NOMO-1 (cell line): ENCODE measurements around the gene ACADVL.

Experiments
- DNase-seq, 2 experiments: peaks; one replicate each; lab custom pipeline; 2025; ENCODE audit not compliant: unreplicated experiment in 2 of 2; lab: John Stamatoyannopoulos, UW

ACADVL gene

GRCh38 chr17:7216242-7217112 lies 3.3 kb upstream of the ACADVL start:
- DNase-seq = no peak

GRCh38 chr17:7217113-7217987 lies 2.4 kb upstream of the ACADVL start:
- peak; percentile 56 for DNase-seq

GRCh38 chr17:7218166-7218565 lies 1.6 kb upstream of the ACADVL start:
- DNase-seq = no peak

DNA sequence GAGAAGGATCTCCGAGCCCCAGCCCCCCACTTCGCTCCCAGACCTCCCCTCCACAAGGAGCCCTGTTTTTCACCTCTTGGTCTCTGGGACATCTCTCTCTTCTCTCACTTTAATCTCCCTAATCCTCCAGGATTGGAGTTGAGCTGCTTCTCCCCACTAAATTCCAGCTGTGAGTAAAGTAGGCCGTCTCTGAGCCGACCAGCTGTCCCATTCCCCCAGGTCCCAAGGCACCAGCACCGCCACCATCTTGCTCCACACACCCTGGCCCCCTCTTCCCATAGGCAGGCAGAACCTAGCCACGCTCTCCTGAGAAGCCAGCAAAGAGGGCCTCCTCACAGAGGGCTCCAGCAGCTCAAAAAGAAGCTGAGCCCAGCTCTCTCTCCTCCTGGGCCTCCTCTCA lies 980 bp upstream of the ACADVL start:
- no peak for DNase-seq

DNA sequence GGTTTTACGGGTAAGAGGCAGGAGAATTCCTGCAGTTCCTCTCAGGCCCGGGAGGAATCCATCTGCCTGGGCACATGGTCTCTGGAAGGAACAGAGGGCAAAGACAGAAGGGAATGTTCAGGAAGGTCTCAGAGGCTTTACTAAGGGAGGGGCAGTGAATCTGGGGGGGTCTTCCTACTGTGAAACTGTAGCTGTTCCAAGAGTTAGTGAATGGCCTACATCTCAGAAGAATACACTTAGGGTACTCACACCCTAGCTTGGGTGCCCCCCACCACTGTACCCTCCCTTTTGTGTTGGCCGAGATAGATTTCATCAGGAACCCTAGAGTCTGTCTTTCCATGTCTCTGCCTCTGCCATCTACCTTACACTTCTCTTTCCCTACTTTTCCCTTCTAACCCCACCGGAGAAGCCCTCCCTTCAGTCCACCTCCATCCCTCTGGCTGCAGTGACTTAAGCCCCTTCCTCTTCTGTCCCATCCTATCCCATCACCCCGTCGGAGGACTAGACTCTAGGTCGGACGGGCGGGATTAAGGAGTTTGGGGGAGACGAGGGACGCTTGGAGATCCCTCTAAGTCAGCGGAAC lies 418 bp upstream of the ACADVL start:
- DNase-seq = no peak

- peak; percentile 53 to 71 for DNase-seq
Measured at GRCh38 chr17:7220593-7221277, 997 bp downstream of the ACADVL start.

GRCh38 chr17:7221278-7222092 lies 1.7 kb downstream of the ACADVL start:
- DNase-seq = no peak

DNA sequence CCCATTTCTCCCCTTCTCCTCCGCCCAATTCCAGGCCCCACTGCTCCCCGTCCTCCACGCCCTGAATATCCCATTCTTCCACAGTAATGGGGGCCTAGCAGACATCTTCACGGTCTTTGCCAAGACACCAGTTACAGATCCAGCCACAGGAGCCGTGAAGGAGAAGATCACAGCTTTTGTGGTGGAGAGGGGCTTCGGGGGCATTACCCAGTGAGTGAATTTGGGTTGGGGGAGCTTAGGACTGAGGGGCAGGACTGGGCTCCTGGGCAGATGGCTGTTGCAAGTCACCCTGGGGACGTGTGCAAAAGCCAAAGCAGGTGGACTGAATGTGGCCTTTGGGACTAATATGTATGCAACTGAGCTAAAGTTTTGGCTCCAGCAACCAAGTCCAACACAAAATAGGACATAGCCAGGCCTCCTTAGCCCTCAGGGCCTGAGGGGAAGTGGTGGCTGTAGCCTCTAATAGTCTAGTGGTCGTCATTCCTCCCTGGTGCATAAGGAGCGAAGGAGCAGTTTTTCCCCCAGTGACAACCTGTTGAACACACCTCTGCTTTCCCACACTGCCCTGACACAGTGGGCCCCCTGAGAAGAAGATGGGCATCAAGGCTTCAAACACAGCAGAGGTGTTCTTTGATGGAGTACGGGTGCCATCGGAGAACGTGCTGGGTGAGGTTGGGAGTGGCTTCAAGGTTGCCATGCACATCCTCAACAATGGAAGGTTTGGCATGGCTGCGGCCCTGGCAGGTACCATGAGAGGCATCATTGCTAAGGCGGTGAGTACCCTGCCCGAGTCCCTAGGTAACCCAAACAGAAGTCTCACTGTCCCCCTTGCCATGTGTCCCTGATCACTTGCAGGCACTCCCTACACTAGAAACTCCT lies 2.6 kb downstream of the ACADVL start:
- no peak for DNase-seq

GRCh38 chr17:7222972-7223292 lies 3.2 kb downstream of the ACADVL start:
- DNase-seq = no peak

GRCh38 chr17:7223375-7223774 lies 3.6 kb downstream of the ACADVL start:
- DNase-seq = no peak

DNA sequence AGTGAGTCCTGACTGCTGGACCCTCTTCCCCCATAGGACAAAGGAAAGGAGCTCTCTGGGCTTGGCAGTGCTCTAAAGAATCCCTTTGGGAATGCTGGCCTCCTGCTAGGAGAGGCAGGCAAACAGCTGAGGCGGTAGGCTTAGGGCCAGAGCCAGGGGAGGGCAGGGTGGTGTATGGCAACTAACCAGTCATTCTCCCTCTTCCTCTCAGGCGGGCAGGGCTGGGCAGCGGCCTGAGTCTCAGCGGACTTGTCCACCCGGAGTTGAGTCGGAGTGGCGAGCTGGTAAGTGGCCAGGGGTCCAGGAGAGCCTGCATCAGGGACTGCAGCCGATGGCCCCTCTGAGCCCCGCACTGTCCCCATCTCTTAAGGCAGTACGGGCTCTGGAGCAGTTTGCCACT lies 4.4 kb downstream of the ACADVL start:
- DNase-seq = no peak

DNA sequence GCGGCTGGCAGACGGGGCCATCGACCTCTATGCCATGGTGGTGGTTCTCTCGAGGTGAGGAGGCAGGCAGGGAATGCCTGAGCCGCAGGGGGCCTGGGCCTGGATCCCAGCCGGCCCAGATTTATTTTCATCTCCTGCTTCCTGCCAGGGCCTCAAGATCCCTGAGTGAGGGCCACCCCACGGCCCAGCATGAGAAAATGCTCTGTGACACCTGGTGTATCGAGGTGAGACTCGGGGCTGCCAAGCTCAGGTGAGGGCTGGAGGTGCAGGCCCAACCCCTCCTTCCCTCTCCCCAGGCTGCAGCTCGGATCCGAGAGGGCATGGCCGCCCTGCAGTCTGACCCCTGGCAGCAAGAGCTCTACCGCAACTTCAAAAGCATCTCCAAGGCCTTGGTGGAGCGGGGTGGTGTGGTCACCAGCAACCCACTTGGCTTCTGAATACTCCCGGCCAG lies 4.9 kb downstream of the ACADVL start:
- no peak for DNase-seq

GRCh38 chr17:7225711-7226331 lies 6.1 kb downstream of the ACADVL start:
- no peak for DNase-seq

DNA sequence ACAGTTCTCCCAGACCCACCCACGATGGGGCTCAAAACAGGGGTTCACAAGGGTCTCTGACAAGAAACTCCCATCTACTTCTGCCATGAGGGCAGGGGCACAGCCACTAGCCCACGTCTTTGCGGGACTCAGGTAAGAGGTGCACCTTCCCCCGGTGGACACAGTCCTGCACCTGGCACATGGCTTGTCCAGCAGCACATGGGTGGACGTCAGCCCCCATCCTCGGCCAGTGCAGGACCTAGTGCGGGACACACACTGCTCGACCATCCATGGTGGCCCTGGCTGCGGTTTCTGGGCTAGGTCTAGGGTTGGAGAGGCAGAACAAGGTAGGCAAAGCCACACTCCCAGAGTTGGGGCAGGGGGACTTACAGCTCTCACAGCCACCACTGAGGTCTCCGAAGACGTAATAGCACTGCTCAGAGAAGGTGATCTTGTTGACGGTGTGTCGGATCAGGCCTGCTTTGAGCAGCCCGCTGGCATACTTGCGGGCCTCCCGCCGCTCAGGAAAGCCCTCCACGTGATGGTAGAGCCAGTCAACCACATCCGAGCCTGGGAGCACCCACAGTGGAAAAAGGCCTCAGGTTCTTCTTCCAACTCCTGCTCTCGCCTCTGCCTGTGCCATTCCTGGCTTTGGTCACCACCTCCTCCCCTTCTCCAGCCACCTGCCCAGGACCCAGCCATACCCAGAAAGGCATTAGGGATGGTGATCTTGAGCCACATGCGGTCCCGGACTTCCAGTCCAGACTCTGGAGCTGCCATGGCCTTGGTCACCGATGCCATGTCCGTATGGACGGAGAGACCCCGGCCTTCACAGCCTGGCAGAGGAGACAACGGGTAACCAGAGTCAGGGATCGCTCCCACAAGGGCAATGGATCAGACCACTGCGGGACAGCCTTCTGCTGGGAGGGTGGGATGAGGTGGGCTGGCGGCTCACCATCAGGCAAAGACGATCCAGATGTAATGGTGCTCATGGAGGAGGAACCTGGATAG lies 7.3 kb downstream of the ACADVL start:
- DNase-seq = no peak

GRCh38 chr17:7228920-7229319 lies 9.2 kb downstream of the ACADVL start:
- DNase-seq = no peak

- DNase-seq = no peak
Measured at GRCh38 chr17:7229504-7229903, 9.8 kb downstream of the ACADVL start.

- DNase-seq = no peak
Measured at GRCh38 chr17:7232114-7232513, 12.4 kb downstream of the ACADVL start.

DNA sequence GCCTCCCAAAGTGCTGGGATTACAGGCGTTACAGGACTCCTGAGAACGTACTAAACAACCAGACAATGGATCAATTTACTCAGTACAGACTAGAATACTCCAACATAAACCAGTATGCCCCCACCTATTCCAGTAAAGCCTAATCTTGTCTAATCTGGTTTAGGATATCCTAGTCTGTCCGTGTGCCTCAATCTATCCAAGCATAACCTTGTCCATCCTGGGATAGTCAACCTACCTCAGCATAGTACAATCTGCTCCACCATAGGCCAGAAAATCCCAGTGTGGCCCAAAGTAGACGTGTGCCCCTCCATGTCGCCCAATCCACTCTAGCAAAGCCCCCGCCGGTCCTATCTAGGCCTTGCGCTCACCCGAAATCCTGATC lies 14.0 kb downstream of the ACADVL start:
- no peak for DNase-seq
